ENCODE data around the gene DDX6. TPM values are rescaled to one million over a fixed set of nuclear protein-coding genes. Genes with fewer than 3 reads are reported as not detected.

Gene DDX6
- polyA plus RNA-seq, 1 of the 3 experiments (the other 2 are of a cell fraction): 7.9 TPM

DNA sequence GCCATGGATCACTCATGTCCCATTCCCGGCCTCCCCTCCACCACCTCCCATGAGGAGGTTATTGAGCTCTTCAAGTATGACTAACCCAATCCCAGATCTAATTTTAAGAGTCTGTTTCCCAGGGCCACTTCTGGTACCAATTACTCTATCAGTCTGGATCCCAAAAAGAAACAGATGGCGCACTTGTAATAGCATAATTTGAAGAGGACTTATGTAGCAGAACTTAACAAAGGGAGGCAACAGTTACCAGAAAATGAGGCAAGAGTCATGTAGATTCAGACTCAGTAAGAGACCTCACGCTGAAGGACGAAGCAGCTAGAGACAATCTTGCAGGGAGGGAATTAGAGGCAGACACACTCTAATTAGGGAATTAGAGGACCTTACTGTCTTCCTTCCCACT, 46.9 kb downstream of the DDX6 start:
- no peaks in the 10 kb centered on the region for H3K9me2 ChIP-seq
- 39% methylated on average over 4 of the region's 4 CpGs for WGBS (ENCODE audit: low lambda C conversion rate)
- H4K20me1 ChIP-seq (ENCODE audit: insufficient read depth): 0 out of 2 replicates have a peak, but pooled peaks cover 3% of the 10 kb centered on the region
- no peak overlapping the region for H3K4me2 ChIP-seq
- H3K4me1 ChIP-seq (ENCODE audit: control insufficient read depth in 1 of 2, insufficient read depth in 2 of 2, low read depth in 1 of 2, low read length in 1 of 2): peaks cover 0 to 16% of the 10 kb centered on the region in 2 experiments; a peak in 3 of 4 replicates
- H3K36me3 ChIP-seq (replicated peaks in 1 of 2; ENCODE audit: control insufficient read depth in 1 of 2, insufficient read depth in 2 of 2, low read length in 1 of 2): peaks cover 7 to 8% of the 10 kb centered on the region in 2 experiments
- H3K9me3 ChIP-seq: no peaks in the 10 kb centered on the region
- CTCF ChIA-PET: interaction anchor here (0.9 to 1.4 kb wide), 4 partner anchors 10 to 54 kb away, joined by 3 to 6 read pairs (median 3); partner anchors contain the start of gene DDX6
- DNase-seq: peak; percentile 66
- no peak overlapping the region for H3K4me3 ChIP-seq (ENCODE audit: low read depth in 2 of 2, low read length in 1 of 2)
- H3F3A ChIP-seq (replicated peaks; ENCODE audit: insufficient read depth): peaks cover 43% of the 10 kb centered on the region
- no peak overlapping the region for H2AFZ ChIP-seq (ENCODE audit: low read depth)
- POLR2A ChIA-PET: interaction anchor here (1.0 kb wide), 1 partner anchor 47 kb away, joined by 3 read pairs; the partner anchor contains the start of gene DDX6
- H3K79me2 ChIP-seq (ENCODE audit: insufficient read depth): no peaks in the 10 kb centered on the region
- peak overlapping the region; percentile 50 to 92; a peak in 3 of 4 replicates for H3K27ac ChIP-seq (ENCODE audit: low read depth in 2 of 2, low read length in 1 of 2)
- H3K9ac ChIP-seq: no peak overlapping the region
- no peaks in the 10 kb centered on the region for H3K27me3 ChIP-seq (ENCODE audit: insufficient read depth)
- TF ChIP-seq EP300 (IDR thresholded peaks at IDR 0.05; ENCODE audit: borderline replicate concordance in 1 of 2, low read depth in 1 of 2, low read length in 1 of 2) (peak in 1 of 2 experiments; percentile 74; a peak in 1 of 4 replicates), MXI1 (IDR thresholded peaks at IDR 0.05; ENCODE audit: low read depth, low read length) (no peak), YY1 (IDR thresholded peaks at IDR 0.05; ENCODE audit: low read depth) (no peak), TAF1 (IDR thresholded peaks at IDR 0.05; ENCODE audit: borderline replicate concordance, low read depth, low read length) (no peak), FOXM1 (IDR thresholded peaks at IDR 0.05; ENCODE audit: low read depth) (no peak), MEF2A (IDR thresholded peaks at IDR 0.05; ENCODE audit: borderline replicate concordance, low read depth) (no peak), ELF1 (IDR thresholded peaks at IDR 0.05) (no peak), NRF1 (IDR thresholded peaks at IDR 0.05; ENCODE audit: low read depth, low read length) (no peak), POLR2AphosphoS5 (IDR thresholded peaks at IDR 0.05; ENCODE audit: low read depth, low read length) (peak; percentile 51; the same call in 1 of the 2 replicates), SIN3A (IDR thresholded peaks at IDR 0.05; ENCODE audit: borderline replicate concordance, low read depth, low read length) (no peak), FOSL2 (IDR thresholded peaks at IDR 0.05; ENCODE audit: borderline replicate concordance, low read depth) (no peak), RXRA (IDR thresholded peaks at IDR 0.05; ENCODE audit: borderline replicate concordance, low read depth) (no peak), TEAD4 (IDR thresholded peaks at IDR 0.05; ENCODE audit: borderline replicate concordance, insufficient read depth) (no peak), JUND (IDR thresholded peaks at IDR 0.05) (no peak), FOXJ3 (CRISPR knock-in tag; IDR thresholded peaks at IDR 0.05) (no peak), SMC3 (IDR thresholded peaks at IDR 0.05; ENCODE audit: low read depth, low read length) (no peak; the same call in 1 of the 2 replicates), CHD2 (IDR thresholded peaks at IDR 0.05; ENCODE audit: low read length, partially characterized antibody) (peak; percentile 83), TCF12 (IDR thresholded peaks at IDR 0.05) (peak; percentile 85), RAD21 (IDR thresholded peaks at IDR 0.05; ENCODE audit: low read length) (0 out of 2 replicates have a peak, but pooled peaks have one; percentile 10), GATA2 (CRISPR knock-in tag; IDR thresholded peaks at IDR 0.05) (peak; percentile 30), EZH2phosphoT487 (IDR thresholded peaks at IDR 0.05; ENCODE audit: borderline replicate concordance, low read depth) (no peak)
- TF ChIP-seq, protein P1, sequence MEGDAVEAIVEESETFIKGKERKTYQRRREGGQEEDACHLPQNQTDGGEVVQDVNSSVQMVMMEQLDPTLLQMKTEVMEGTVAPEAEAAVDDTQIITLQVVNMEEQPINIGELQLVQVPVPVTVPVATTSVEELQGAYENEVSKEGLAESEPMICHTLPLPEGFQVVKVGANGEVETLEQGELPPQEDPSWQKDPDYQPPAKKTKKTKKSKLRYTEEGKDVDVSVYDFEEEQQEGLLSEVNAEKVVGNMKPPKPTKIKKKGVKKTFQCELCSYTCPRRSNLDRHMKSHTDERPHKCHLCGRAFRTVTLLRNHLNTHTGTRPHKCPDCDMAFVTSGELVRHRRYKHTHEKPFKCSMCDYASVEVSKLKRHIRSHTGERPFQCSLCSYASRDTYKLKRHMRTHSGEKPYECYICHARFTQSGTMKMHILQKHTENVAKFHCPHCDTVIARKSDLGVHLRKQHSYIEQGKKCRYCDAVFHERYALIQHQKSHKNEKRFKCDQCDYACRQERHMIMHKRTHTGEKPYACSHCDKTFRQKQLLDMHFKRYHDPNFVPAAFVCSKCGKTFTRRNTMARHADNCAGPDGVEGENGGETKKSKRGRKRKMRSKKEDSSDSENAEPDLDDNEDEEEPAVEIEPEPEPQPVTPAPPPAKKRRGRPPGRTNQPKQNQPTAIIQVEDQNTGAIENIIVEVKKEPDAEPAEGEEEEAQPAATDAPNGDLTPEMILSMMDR (IDR thresholded peaks at IDR 0.05): no peak
- TF ChIP-seq, protein P2, sequence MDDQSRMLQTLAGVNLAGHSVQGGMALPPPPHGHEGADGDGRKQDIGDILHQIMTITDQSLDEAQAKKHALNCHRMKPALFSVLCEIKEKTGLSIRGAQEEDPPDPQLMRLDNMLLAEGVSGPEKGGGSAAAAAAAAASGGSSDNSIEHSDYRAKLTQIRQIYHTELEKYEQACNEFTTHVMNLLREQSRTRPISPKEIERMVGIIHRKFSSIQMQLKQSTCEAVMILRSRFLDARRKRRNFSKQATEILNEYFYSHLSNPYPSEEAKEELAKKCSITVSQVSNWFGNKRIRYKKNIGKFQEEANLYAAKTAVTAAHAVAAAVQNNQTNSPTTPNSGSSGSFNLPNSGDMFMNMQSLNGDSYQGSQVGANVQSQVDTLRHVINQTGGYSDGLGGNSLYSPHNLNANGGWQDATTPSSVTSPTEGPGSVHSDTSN (IDR thresholded peaks at IDR 0.05): no peak
- TF ChIP-seq, protein P3, sequence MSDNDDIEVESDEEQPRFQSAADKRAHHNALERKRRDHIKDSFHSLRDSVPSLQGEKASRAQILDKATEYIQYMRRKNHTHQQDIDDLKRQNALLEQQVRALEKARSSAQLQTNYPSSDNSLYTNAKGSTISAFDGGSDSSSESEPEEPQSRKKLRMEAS (IDR thresholded peaks at IDR 0.05; ENCODE audit: low read depth): no peak
- TF ChIP-seq, protein P4, sequence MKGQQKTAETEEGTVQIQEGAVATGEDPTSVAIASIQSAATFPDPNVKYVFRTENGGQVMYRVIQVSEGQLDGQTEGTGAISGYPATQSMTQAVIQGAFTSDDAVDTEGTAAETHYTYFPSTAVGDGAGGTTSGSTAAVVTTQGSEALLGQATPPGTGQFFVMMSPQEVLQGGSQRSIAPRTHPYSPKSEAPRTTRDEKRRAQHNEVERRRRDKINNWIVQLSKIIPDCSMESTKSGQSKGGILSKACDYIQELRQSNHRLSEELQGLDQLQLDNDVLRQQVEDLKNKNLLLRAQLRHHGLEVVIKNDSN (IDR thresholded peaks at IDR 0.05; ENCODE audit: borderline replicate concordance, low read depth): no peak
- TF ChIP-seq, protein P5, sequence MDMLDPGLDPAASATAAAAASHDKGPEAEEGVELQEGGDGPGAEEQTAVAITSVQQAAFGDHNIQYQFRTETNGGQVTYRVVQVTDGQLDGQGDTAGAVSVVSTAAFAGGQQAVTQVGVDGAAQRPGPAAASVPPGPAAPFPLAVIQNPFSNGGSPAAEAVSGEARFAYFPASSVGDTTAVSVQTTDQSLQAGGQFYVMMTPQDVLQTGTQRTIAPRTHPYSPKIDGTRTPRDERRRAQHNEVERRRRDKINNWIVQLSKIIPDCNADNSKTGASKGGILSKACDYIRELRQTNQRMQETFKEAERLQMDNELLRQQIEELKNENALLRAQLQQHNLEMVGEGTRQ (IDR thresholded peaks at IDR 0.05; ENCODE audit: borderline replicate concordance, low read depth, low read length): no peak
- TF ChIP-seq, protein P6, sequence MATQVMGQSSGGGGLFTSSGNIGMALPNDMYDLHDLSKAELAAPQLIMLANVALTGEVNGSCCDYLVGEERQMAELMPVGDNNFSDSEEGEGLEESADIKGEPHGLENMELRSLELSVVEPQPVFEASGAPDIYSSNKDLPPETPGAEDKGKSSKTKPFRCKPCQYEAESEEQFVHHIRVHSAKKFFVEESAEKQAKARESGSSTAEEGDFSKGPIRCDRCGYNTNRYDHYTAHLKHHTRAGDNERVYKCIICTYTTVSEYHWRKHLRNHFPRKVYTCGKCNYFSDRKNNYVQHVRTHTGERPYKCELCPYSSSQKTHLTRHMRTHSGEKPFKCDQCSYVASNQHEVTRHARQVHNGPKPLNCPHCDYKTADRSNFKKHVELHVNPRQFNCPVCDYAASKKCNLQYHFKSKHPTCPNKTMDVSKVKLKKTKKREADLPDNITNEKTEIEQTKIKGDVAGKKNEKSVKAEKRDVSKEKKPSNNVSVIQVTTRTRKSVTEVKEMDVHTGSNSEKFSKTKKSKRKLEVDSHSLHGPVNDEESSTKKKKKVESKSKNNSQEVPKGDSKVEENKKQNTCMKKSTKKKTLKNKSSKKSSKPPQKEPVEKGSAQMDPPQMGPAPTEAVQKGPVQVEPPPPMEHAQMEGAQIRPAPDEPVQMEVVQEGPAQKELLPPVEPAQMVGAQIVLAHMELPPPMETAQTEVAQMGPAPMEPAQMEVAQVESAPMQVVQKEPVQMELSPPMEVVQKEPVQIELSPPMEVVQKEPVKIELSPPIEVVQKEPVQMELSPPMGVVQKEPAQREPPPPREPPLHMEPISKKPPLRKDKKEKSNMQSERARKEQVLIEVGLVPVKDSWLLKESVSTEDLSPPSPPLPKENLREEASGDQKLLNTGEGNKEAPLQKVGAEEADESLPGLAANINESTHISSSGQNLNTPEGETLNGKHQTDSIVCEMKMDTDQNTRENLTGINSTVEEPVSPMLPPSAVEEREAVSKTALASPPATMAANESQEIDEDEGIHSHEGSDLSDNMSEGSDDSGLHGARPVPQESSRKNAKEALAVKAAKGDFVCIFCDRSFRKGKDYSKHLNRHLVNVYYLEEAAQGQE (IDR thresholded peaks at IDR 0.05; ENCODE audit: low read depth, low read length): no peak
